ENCODE results near the gene BBS12.

GRCh38 chr4:122775987-122776836, 43.7 kb downstream of the BBS12 start:
- no peak for TF ChIP-seq CTCF (IDR thresholded peaks at IDR 0.05; ENCODE audit: poor library complexity)
- TF ChIP-seq EZH2phosphoT487 (IDR thresholded peaks at IDR 0.05; ENCODE audit: low read depth, severe bottlenecking, unreplicated experiment): no peak
- TF ChIP-seq EZH2 (IDR thresholded peaks at IDR 0.05; ENCODE audit: borderline replicate concordance): no peak
